Anterior cingulate cortex (tissue), 58 donors: ENCODE data around the gene RGMA.

Source experiments
- DNase-seq, 58 donors: peaks; one replicate each; lab custom pipeline; 2025; lab: John Stamatoyannopoulos, UW

Gene RGMA

GRCh38 chr15:93103823-93104222 is 14.8 kb upstream of the RGMA start:
- no peak for DNase-seq

GRCh38 chr15:93102211-93102610 is 13.2 kb upstream of the RGMA start:
- no peak for DNase-seq

- no peak for DNase-seq
These were observed 4.8 kb upstream of the RGMA start for GRCh38 chr15:93093765-93094164.

DNA sequence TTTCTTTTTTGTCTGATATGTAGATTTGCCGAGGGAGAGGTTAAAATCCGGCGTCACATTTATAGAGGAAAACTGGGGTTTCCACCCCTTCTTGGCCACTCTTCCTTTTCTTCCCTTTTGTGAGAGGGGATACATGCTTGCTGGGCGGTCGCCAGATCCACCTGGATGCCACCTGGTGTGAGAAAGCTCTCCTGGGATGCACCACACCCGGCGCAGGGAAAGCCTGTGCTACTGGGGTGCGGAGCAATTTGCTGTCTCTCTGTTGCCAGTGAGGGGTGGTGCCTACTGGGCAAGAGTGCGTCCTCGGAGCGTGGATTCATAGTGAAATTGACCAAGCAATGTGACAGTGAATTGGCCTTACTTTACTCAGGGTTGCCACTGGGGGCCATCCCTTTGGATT is 2.5 kb upstream of the RGMA start:
- DNase-seq = no peak

GRCh38 chr15:93089727-93090305 is 805 bp upstream of the RGMA start:
- DNase-seq = peak in 1 of 58 donors; percentile 7

DNA sequence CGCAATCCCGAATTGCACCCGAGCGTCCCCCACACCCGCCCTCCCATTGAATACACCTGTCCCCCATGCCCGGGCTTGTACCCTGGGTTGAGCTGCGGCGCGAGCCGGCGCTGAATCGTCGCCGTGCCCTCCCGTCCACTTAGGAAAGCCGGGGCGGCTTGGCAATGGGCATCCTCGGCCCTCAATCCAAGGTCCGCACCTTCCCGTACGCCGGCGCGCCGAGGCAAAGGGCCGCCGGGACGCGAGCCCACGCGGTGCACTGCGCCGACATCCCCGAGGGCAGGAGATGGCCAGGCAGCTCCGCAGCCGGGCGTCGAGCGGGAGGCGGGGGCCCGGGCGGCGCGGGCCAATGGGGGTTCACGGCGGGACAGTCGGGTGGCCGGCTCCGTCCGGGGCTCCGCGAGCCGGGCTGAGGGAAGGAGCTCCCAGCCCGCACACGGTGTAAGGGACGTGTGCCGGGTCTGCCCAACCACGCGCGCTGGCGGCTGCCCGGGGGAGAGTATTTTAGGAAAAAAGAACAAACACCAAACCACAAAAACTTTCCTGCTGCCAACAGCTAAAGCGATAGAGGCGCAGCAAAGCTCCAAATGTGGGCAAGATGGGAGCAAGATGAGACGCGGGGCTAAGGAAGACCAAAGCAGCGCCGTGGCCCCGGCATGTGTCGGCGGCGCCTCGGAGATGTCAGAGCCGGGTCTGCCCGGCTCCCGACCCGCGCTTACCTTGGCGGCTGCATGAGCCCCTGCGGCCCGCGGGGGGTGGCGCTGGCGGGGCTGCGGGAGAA is 621 bp downstream of the RGMA start:
- DNase-seq = peak in 2 of 58 donors; percentile 26 to 29

GRCh38 chr15:93087825-93088199 is 1.2 kb downstream of the RGMA start:
- DNase-seq = peak in 53 of 58 donors; percentile 22 to 78 (median 51)

DNA sequence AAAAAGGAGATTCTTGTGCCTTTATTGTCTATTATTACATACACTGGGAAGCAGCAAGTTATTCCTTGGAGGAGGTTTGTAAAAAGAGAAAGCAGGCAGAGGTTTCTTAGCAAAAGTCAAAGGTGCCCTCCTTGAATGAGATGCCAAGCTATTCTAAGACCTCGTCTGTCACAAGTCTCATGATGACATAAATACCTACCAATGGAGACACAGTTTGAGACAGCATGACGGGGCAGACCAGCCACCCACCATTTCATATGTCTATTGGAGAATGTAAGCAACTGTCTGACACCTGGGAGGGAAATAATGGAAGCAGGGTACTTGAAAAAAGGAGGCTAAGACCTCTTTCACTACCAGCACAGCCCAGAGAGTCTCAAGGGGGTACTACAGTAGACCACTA is 2.2 kb downstream of the RGMA start:
- no peak for DNase-seq

GRCh38 chr15:93085692-93086091 is 3.3 kb downstream of the RGMA start:
- DNase-seq = no peak

DNA sequence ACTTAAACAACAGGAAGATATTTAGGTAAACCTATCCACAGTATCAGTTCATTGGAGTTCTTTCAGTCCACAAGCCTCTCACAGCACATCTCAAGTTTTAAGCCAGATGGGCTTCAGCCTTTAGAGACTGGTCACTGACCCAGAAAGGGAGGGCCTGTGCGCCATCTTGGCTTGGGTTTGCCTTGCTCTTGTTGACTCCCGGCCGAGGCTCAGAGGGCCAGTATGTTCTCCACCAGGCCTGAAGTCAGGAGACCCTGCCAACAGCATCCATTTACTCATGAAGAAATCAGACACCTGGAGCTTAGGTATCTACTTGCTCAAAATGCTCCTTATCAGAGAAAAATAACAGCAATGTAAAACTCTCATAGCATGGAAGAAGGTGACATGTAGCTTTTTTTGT is 6.2 kb downstream of the RGMA start:
- DNase-seq = no peak

GRCh38 chr15:93081399-93081798 is 7.6 kb downstream of the RGMA start:
- no peak for DNase-seq

GRCh38 chr15:93080451-93080850 is 8.6 kb downstream of the RGMA start:
- DNase-seq = no peak

- no peak for DNase-seq
These were observed 12.1 kb downstream of the RGMA start for GRCh38 chr15:93076875-93077274.

DNA sequence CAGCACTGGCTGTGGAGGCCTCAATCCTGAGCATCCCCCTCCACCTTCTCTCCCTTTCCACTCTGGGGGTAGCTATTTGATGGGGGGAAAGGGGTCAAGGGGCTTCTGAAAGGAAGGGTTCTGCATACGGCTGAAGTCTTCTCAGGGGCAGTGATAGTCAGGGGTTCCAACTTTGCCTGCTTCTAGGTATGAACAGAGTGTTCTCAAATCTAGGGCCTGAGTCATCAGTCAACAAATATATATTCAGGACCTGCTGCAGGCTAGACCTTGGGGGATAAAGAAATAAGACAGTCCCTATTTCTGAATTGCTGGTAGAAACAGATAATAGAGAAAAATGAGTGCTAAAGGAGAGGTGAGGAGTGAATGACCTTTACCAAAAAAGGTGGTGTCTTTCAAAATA is 12.8 kb downstream of the RGMA start:
- no peak for DNase-seq

DNA sequence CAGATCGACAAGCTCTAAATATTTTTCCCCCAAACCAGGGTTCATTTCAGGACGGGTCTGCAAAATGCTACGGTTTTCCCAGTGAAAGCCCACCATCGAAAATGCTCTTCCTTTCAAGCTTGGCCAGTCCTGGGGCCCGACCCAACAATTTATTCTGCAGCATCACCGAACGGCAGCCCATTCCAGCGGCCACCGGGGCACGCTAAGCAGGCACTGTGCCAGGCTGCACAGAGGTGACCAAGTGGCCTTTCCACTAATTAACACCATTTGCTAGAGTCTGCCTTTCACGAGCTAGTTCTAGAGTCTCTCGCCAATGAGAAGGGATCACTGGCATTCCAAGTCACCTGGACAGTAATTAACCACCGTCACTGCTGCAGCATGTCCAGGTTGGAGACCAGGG is 14.4 kb downstream of the RGMA start:
- peak in 5 of 58 donors; percentile 13 to 30 (median 23) for DNase-seq

GRCh38 chr15:93073465-93073952 is 15.5 kb downstream of the RGMA start:
- peak in 2 of 58 donors; percentile 10 to 25 for DNase-seq

DNA sequence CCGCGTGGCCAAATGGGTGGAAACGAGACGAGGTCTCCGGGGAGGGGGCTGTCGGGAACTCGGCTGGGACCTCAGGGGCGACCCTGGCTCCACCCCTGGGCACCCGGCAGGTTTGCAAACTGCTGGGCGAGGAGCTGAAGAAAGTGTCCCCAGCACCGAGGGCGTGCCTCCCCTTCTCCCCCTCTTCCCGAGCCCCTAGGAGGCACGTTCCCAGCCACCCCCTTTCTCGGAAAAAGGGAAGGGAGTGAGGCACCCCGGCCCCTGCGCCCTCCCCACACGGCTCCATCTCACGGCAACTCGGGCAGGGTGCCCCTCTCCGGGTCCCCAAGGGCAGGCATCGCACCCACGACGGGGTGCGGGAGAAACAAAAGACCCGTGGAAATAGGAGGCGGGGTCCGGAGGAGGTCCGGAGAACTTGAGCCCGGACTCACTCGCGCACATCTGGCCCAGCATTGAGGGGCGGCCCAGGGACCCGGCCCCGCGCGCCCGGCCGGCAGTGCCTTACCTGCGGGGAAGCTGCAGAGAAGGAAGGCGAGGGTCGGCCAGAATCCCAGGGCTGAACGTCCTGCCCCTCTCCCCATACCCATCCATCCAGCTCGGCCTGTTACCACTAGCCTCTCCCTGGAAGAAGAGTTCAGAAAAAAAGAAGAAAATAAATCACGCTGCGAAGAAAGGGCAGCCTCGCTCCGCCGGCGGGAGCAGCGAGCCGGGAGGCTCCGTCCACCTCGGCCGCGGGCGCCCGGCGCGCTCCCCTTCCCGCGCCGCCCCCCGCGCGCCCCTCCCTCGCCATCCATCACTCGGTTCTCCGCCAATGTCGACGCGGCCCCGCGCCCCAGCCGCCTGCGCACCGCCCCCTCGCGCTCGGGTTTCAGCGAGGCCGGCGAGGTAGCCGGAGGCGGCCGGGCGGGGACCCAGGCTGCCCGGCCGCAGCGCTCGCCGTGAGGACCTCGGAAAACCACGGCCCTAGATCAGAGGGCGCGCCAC is 16.3 kb downstream of the RGMA start:
- peak in 34 of 58 donors; percentile 18 to 72 (median 43) for DNase-seq

- DNase-seq = no peak
These were observed 17.0 kb downstream of the RGMA start for GRCh38 chr15:93072011-93072410.

DNA sequence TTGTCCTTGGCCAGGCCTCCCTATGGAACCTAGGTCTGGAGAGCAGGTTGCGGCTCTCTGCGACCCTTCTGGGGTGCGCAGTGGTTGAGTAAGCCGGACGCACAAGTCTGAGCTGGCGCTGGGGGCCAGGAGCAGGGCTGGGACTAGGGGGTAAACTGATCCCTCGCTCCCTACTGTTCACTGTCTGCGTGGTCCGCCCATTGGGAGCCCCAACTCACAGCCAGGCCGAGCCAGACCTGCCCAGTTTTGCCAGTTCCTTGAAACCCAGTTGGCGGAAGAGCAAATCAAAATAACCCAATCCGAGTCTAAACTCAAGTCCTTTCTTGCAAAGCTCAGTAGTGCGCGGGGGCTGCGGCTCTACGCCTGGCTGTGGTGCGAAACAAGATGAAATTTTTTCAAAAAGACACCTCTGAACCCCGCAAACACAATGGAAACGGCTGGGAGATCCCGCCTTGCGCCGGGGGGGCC is 17.5 kb downstream of the RGMA start:
- DNase-seq = no peak

- no peak for DNase-seq
These were observed 18.3 kb downstream of the RGMA start for GRCh38 chr15:93070551-93071296.
